Activated CD4-positive, alpha-beta T cell treated with anti-CD3 and anti-CD28 coated beads, Interleukin-2, amount 10 ng/mL, durations not matched to agents 7 days and 5 days (primary cell): Measurements from ENCODE around the gene PAIP2B. TPM values are rescaled to one million over a fixed set of nuclear protein-coding genes. Genes with fewer than 3 reads are reported as not detected.
"Not testable (repeated sequence)": the region's sequence is repeated elsewhere in the genome, so short reads cannot be mapped to it uniquely, and the experiment has no call there.

Experiments
- CTCF ChIA-PET: fragments of 350-600 bp; sonication (Branson Sonifier 250); formaldehyde crosslinking; loops from one replicate; lab custom pipeline; 2021; ENCODE audit warnings: antibody characterized with exemption; lab: Charles Lee
- POLR2A ChIA-PET: fragments of 350-600 bp; sonication (Branson Sonifier 250); formaldehyde crosslinking; loops from one replicate; lab custom pipeline; 2021; ENCODE audit warnings: antibody characterized with exemption; lab: Charles Lee
- DNase-seq: peaks from one replicate; pipeline ENCODE4 v3.0.0-alpha.2; 2020
- H3K27ac Mint-ChIP-seq: one replicate; pipeline ENCODE4 v1.8.0; 2021; ENCODE audit warnings: mild to moderate bottlenecking, moderate library complexity, mixed read lengths
- H3K27me3 Mint-ChIP-seq: one replicate; pipeline ENCODE4 v1.8.0; 2021; ENCODE audit warnings: mixed read lengths
- H3K36me3 Mint-ChIP-seq: one replicate; pipeline ENCODE4 v1.8.0; 2021; ENCODE audit warnings: low read depth, mixed read lengths
- H3K4me1 Mint-ChIP-seq: one replicate; pipeline ENCODE4 v1.8.0; 2021; ENCODE audit warnings: mixed read lengths
- H3K4me3 Mint-ChIP-seq: one replicate; pipeline ENCODE4 v1.8.0; 2021; ENCODE audit warnings: mild to moderate bottlenecking, moderate library complexity, mixed read lengths
- H3K9me3 Mint-ChIP-seq: one replicate; pipeline ENCODE4 v1.8.0; 2021; ENCODE audit warnings: mixed read lengths
- total RNA-seq, 2 experiments: library from RNA; stranded (reverse); gene quantifications; one replicate each; pipeline ENCODE4 v1.2.3, GENCODE V29; 2021

Gene PAIP2B
- total RNA-seq, 2 experiments from 2014 or later: 1.6 to 1.9 TPM

GRCh38 chr2:71243634-71244301, 16.9 kb upstream of the PAIP2B start:
- ChIA-PET CTCF (interaction anchor here (1.2 kb wide), 1 partner anchor 242 kb away, joined by 3 read pairs; no protein-coding TSS in a partner anchor), POLR2A (no interaction called here)
- H3K27ac Mint-ChIP-seq: no peak overlapping the region
- DNase-seq: no peak
- H3K36me3 Mint-ChIP-seq: no peaks in the 10 kb centered on the region
- H3K27me3 Mint-ChIP-seq: peaks cover 35% of the 10 kb centered on the region
- H3K4me3 Mint-ChIP-seq: no peak overlapping the region
- H3K9me3 Mint-ChIP-seq: no peaks in the 10 kb centered on the region
- no peaks in the 10 kb centered on the region for H3K4me1 Mint-ChIP-seq

- H3K27ac Mint-ChIP-seq: peak overlapping the region; percentile 48
- ChIA-PET POLR2A (no interaction called here), CTCF (no interaction called here)
- H3K4me3 Mint-ChIP-seq: no peak overlapping the region
- H3K36me3 Mint-ChIP-seq: no peaks in the 10 kb centered on the region
- no peaks in the 10 kb centered on the region for H3K9me3 Mint-ChIP-seq
- no peaks in the 10 kb centered on the region for H3K4me1 Mint-ChIP-seq
- no peak for DNase-seq
- H3K27me3 Mint-ChIP-seq: peaks cover 16% of the 10 kb centered on the region
These were observed 13.9 kb upstream of the PAIP2B start for GRCh38 chr2:71240794-71241193.

GRCh38 chr2:71238089-71238488, 11.2 kb upstream of the PAIP2B start:
- no peak for DNase-seq
- H3K4me1 Mint-ChIP-seq: no peaks in the 10 kb centered on the region
- POLR2A ChIA-PET: no interaction called here
- H3K27me3 Mint-ChIP-seq: peaks cover 20% of the 10 kb centered on the region
- H3K36me3 Mint-ChIP-seq: no peaks in the 10 kb centered on the region
- H3K9me3 Mint-ChIP-seq: no peaks in the 10 kb centered on the region
- no peak overlapping the region for H3K27ac Mint-ChIP-seq
- CTCF ChIA-PET: no interaction called here
- H3K4me3 Mint-ChIP-seq: no peak overlapping the region

- ChIA-PET CTCF (interaction anchor here (0.8 to 1.1 kb wide), 5 partner anchors 37 to 112 kb away, joined by 3 to 6 read pairs (median 3); partner anchors contain the start of gene ZNF638), POLR2A (no interaction called here)
- H3K27me3 Mint-ChIP-seq: peaks cover 28% of the 10 kb centered on the region
- no peaks in the 10 kb centered on the region for H3K36me3 Mint-ChIP-seq
- no peaks in the 10 kb centered on the region for H3K4me1 Mint-ChIP-seq
- peaks cover 4% of the 10 kb centered on the region for H3K9me3 Mint-ChIP-seq
- H3K27ac Mint-ChIP-seq: no peak overlapping the region
- H3K4me3 Mint-ChIP-seq: no peak overlapping the region
- DNase-seq: no peak
These were observed 9.2 kb upstream of the PAIP2B start for GRCh38 chr2:71235930-71236587.

- H3K36me3 Mint-ChIP-seq, H3K27ac Mint-ChIP-seq, H3K4me3 Mint-ChIP-seq, CTCF ChIA-PET, H3K9me3 Mint-ChIP-seq, DNase-seq, H3K4me1 Mint-ChIP-seq, POLR2A ChIA-PET: not testable (repeated sequence)
- peaks cover 28% of the 10 kb centered on the region for H3K27me3 Mint-ChIP-seq
These were observed 6.2 kb upstream of the PAIP2B start for GRCh38 chr2:71233072-71233471.

- ChIA-PET POLR2A (interaction anchor here (0.6 kb wide), 1 partner anchor 160 kb away, joined by 8 read pairs; no protein-coding TSS in a partner anchor), CTCF (interaction anchor here (0.6 to 0.8 kb wide), 2 partner anchors 105 to 225 kb away, joined by 3 to 6 read pairs; partner anchors contain the start of gene ZNF638)
- Mint-ChIP-seq H3K4me3 (peak overlapping the region; percentile 91), H3K4me1 (peaks cover 22% of the 10 kb centered on the region), H3K27me3 (peaks cover 11% of the 10 kb centered on the region), H3K27ac (peak overlapping the region; percentile 90), H3K9me3 (no peaks in the 10 kb centered on the region), H3K36me3 (no peaks in the 10 kb centered on the region)
- peak; percentile 21 for DNase-seq
These were observed 573 bp downstream of the PAIP2B start for GRCh38 chr2:71226096-71226964.

GRCh38 chr2:71224935-71225334, 2.0 kb downstream of the PAIP2B start:
- no peak for DNase-seq
- Mint-ChIP-seq H3K27ac (no peak overlapping the region), H3K4me1 (peaks cover 22% of the 10 kb centered on the region), H3K9me3 (no peaks in the 10 kb centered on the region), H3K4me3 (no peak overlapping the region), H3K36me3 (no peaks in the 10 kb centered on the region), H3K27me3 (peaks cover 7% of the 10 kb centered on the region)
- ChIA-PET POLR2A (no interaction called here), CTCF (interaction anchor here (1.1 kb wide), 1 partner anchor 18 kb away, joined by 3 read pairs; no protein-coding TSS in a partner anchor)

GRCh38 chr2:71224457-71224856, 2.4 kb downstream of the PAIP2B start:
- POLR2A ChIA-PET: no interaction called here
- Mint-ChIP-seq H3K27ac (no peak overlapping the region), H3K27me3 (peaks cover 6% of the 10 kb centered on the region), H3K36me3 (no peaks in the 10 kb centered on the region), H3K4me1 (peaks cover 22% of the 10 kb centered on the region), H3K9me3 (no peaks in the 10 kb centered on the region), H3K4me3 (no peak overlapping the region)
- DNase-seq: no peak
- CTCF ChIA-PET: interaction anchor here (1.1 kb wide), 1 partner anchor 17 kb away, joined by 3 read pairs; no protein-coding TSS in a partner anchor

- CTCF ChIA-PET: no interaction called here
- POLR2A ChIA-PET: no interaction called here
- Mint-ChIP-seq H3K9me3 (no peaks in the 10 kb centered on the region), H3K36me3 (no peaks in the 10 kb centered on the region), H3K4me1 (peaks cover 22% of the 10 kb centered on the region), H3K27me3 (peaks cover 3% of the 10 kb centered on the region), H3K4me3 (no peak overlapping the region), H3K27ac (no peak overlapping the region)
- no peak for DNase-seq
These were observed 3.1 kb downstream of the PAIP2B start for GRCh38 chr2:71223767-71224333.

- ChIA-PET CTCF (no interaction called here), POLR2A (no interaction called here)
- peaks cover 7% of the 10 kb centered on the region for H3K4me1 Mint-ChIP-seq
- H3K9me3 Mint-ChIP-seq: no peaks in the 10 kb centered on the region
- DNase-seq: no peak
- H3K27me3 Mint-ChIP-seq: no peaks in the 10 kb centered on the region
- no peak overlapping the region for H3K27ac Mint-ChIP-seq
- H3K4me3 Mint-ChIP-seq: no peak overlapping the region
- H3K36me3 Mint-ChIP-seq: no peaks in the 10 kb centered on the region
These were observed 6.2 kb downstream of the PAIP2B start for GRCh38 chr2:71220743-71221142.

- no peak for DNase-seq
- H3K4me1 Mint-ChIP-seq: no peaks in the 10 kb centered on the region
- peaks cover 1% of the 10 kb centered on the region for H3K27me3 Mint-ChIP-seq
- H3K4me3 Mint-ChIP-seq: no peak overlapping the region
- no peaks in the 10 kb centered on the region for H3K9me3 Mint-ChIP-seq
- H3K36me3 Mint-ChIP-seq: no peaks in the 10 kb centered on the region
- H3K27ac Mint-ChIP-seq: no peak overlapping the region
- ChIA-PET CTCF (no interaction called here), POLR2A (no interaction called here)
These were observed 10.4 kb downstream of the PAIP2B start for GRCh38 chr2:71216501-71216900.

GRCh38 chr2:71215447-71215846, 11.5 kb downstream of the PAIP2B start:
- no peak overlapping the region for H3K4me3 Mint-ChIP-seq
- no peaks in the 10 kb centered on the region for H3K9me3 Mint-ChIP-seq
- H3K36me3 Mint-ChIP-seq: no peaks in the 10 kb centered on the region
- H3K27me3 Mint-ChIP-seq: peaks cover 1% of the 10 kb centered on the region
- no peak for DNase-seq
- no peak overlapping the region for H3K27ac Mint-ChIP-seq
- ChIA-PET POLR2A (no interaction called here), CTCF (no interaction called here)
- no peaks in the 10 kb centered on the region for H3K4me1 Mint-ChIP-seq
